ENCODE results near the gene IFNAR1. TPM values are rescaled to one million over a fixed set of nuclear protein-coding genes. Genes with fewer than 3 reads are reported as not detected.
A peak's percentile ranks its signal among the peaks of the same experiment; 100 is the strongest.

Gene IFNAR1
- total and polyA plus RNA-seq, 4 donors = 32.5 to 63.7 (median 43.7) TPM

- H3K4me3 ChIP-seq (ENCODE audit: low read depth, low read length) = no peak overlapping the region
- H3K27ac ChIP-seq (ENCODE audit: low read depth, low read length) = no peak overlapping the region
- no CpG with 5 or more reads among the region's 1 CpG for WGBS (ENCODE audit: insufficient coverage)
- no peaks in the 10 kb centered on the region for H3K27me3 ChIP-seq (ENCODE audit: control insufficient read depth, insufficient read depth, low read length)
- H3K36me3 ChIP-seq (ENCODE audit: control insufficient read depth, insufficient read depth, low read length) = peaks cover 4% of the 10 kb centered on the region
- no peaks in the 10 kb centered on the region for H3K4me1 ChIP-seq (ENCODE audit: control insufficient read depth, insufficient read depth, low read length)
- no peak for DNase-seq (ENCODE audit: low read depth in 4 of 6, low spot score in 6 of 6)
- H3K9me3 ChIP-seq (ENCODE audit: control insufficient read depth, insufficient read depth, low read length) = peaks cover 6% of the 10 kb centered on the region
These were observed 7.4 kb downstream of the IFNAR1 start for GRCh38 chr21:33332143-33332542.

GRCh38 chr21:33334191-33334590 lies 9.4 kb downstream of the IFNAR1 start:
- H3K4me1 ChIP-seq (ENCODE audit: control insufficient read depth, insufficient read depth, low read length) = no peaks in the 10 kb centered on the region
- H3K27ac ChIP-seq (ENCODE audit: low read depth, low read length) = no peak overlapping the region
- DNase-seq (ENCODE audit: low read depth in 4 of 6, low spot score in 6 of 6) = no peak
- H3K4me3 ChIP-seq (ENCODE audit: low read depth, low read length) = no peak overlapping the region
- 67% methylated on average over 3 of the region's 4 CpGs for WGBS (ENCODE audit: insufficient coverage)
- peaks cover 4% of the 10 kb centered on the region for H3K36me3 ChIP-seq (ENCODE audit: control insufficient read depth, insufficient read depth, low read length)
- peaks cover 6% of the 10 kb centered on the region for H3K9me3 ChIP-seq (ENCODE audit: control insufficient read depth, insufficient read depth, low read length)
- no peaks in the 10 kb centered on the region for H3K27me3 ChIP-seq (ENCODE audit: control insufficient read depth, insufficient read depth, low read length)

GRCh38 chr21:33334824-33335223 lies 10.1 kb downstream of the IFNAR1 start:
- H3K4me1 ChIP-seq (ENCODE audit: control insufficient read depth, insufficient read depth, low read length) = no peaks in the 10 kb centered on the region
- H3K4me3 ChIP-seq (ENCODE audit: low read depth, low read length) = no peak overlapping the region
- peaks cover 4% of the 10 kb centered on the region for H3K36me3 ChIP-seq (ENCODE audit: control insufficient read depth, insufficient read depth, low read length)
- H3K27ac ChIP-seq (ENCODE audit: low read depth, low read length) = no peak overlapping the region
- DNase-seq (ENCODE audit: low read depth in 4 of 6, low spot score in 6 of 6) = no peak
- no CpG with 5 or more reads among the region's 2 CpGs for WGBS (ENCODE audit: insufficient coverage)
- H3K27me3 ChIP-seq (ENCODE audit: control insufficient read depth, insufficient read depth, low read length) = no peaks in the 10 kb centered on the region
- H3K9me3 ChIP-seq (ENCODE audit: control insufficient read depth, insufficient read depth, low read length) = peaks cover 6% of the 10 kb centered on the region

- H3K4me3 ChIP-seq (ENCODE audit: low read depth, low read length) = no peak overlapping the region
- WGBS (ENCODE audit: insufficient coverage) = no CpG with 5 or more reads among the region's 1 CpG
- H3K9me3 ChIP-seq (ENCODE audit: control insufficient read depth, insufficient read depth, low read length) = no peaks in the 10 kb centered on the region
- H3K36me3 ChIP-seq (ENCODE audit: control insufficient read depth, insufficient read depth, low read length) = peaks cover 15% of the 10 kb centered on the region
- DNase-seq (ENCODE audit: low read depth in 4 of 6, low spot score in 6 of 6) = no peak
- no peak overlapping the region for H3K27ac ChIP-seq (ENCODE audit: low read depth, low read length)
- H3K4me1 ChIP-seq (ENCODE audit: control insufficient read depth, insufficient read depth, low read length) = no peaks in the 10 kb centered on the region
- H3K27me3 ChIP-seq (ENCODE audit: control insufficient read depth, insufficient read depth, low read length) = no peaks in the 10 kb centered on the region
These were observed 14.4 kb downstream of the IFNAR1 start for GRCh38 chr21:33339135-33339534.

- no peaks in the 10 kb centered on the region for H3K4me1 ChIP-seq (ENCODE audit: control insufficient read depth, insufficient read depth, low read length)
- no peaks in the 10 kb centered on the region for H3K9me3 ChIP-seq (ENCODE audit: control insufficient read depth, insufficient read depth, low read length)
- no peak overlapping the region for H3K4me3 ChIP-seq (ENCODE audit: low read depth, low read length)
- H3K36me3 ChIP-seq (ENCODE audit: control insufficient read depth, insufficient read depth, low read length) = peaks cover 15% of the 10 kb centered on the region
- no peak overlapping the region for H3K27ac ChIP-seq (ENCODE audit: low read depth, low read length)
- WGBS (ENCODE audit: insufficient coverage) = no CpG with 5 or more reads among the region's 2 CpGs
- no peaks in the 10 kb centered on the region for H3K27me3 ChIP-seq (ENCODE audit: control insufficient read depth, insufficient read depth, low read length)
- DNase-seq (ENCODE audit: low read depth in 4 of 6, low spot score in 6 of 6) = no peak
These were observed 15.1 kb downstream of the IFNAR1 start for GRCh38 chr21:33339918-33340317.

- WGBS (ENCODE audit: insufficient coverage) = 100% methylated on average over 3 of the region's 5 CpGs
- peaks cover 28% of the 10 kb centered on the region for H3K36me3 ChIP-seq (ENCODE audit: control insufficient read depth, insufficient read depth, low read length)
- no peak overlapping the region for H3K27ac ChIP-seq (ENCODE audit: low read depth, low read length)
- no peaks in the 10 kb centered on the region for H3K9me3 ChIP-seq (ENCODE audit: control insufficient read depth, insufficient read depth, low read length)
- H3K4me3 ChIP-seq (ENCODE audit: low read depth, low read length) = no peak overlapping the region
- H3K4me1 ChIP-seq (ENCODE audit: control insufficient read depth, insufficient read depth, low read length) = no peaks in the 10 kb centered on the region
- no peak for DNase-seq (ENCODE audit: low read depth in 4 of 6, low spot score in 6 of 6)
- H3K27me3 ChIP-seq (ENCODE audit: control insufficient read depth, insufficient read depth, low read length) = no peaks in the 10 kb centered on the region
These were observed 21.0 kb downstream of the IFNAR1 start for GRCh38 chr21:33345751-33346238.

- Histone ChIP-seq H3K27ac (ENCODE audit: low read depth, low read length) (no peak overlapping the region), H3K36me3 (ENCODE audit: control insufficient read depth, insufficient read depth, low read length) (peaks cover 12% of the 10 kb centered on the region), H3K27me3 (ENCODE audit: control insufficient read depth, insufficient read depth, low read length) (no peaks in the 10 kb centered on the region), H3K4me1 (ENCODE audit: control insufficient read depth, insufficient read depth, low read length) (no peaks in the 10 kb centered on the region), H3K4me3 (ENCODE audit: low read depth, low read length) (no peak overlapping the region), H3K9me3 (ENCODE audit: control insufficient read depth, insufficient read depth, low read length) (no peaks in the 10 kb centered on the region)
- WGBS (ENCODE audit: insufficient coverage) = 70% methylated on average over 2 of the region's 3 CpGs
- DNase-seq (ENCODE audit: low read depth in 4 of 6, low spot score in 6 of 6) = peak in 2 of 6 donors; percentile 33 to 61
These were observed 23.9 kb downstream of the IFNAR1 start for GRCh38 chr21:33348706-33349105.

GRCh38 chr21:33350676-33351075 lies 25.9 kb downstream of the IFNAR1 start:
- Histone ChIP-seq H3K4me1 (ENCODE audit: control insufficient read depth, insufficient read depth, low read length) (no peaks in the 10 kb centered on the region), H3K36me3 (ENCODE audit: control insufficient read depth, insufficient read depth, low read length) (peaks cover 15% of the 10 kb centered on the region), H3K27me3 (ENCODE audit: control insufficient read depth, insufficient read depth, low read length) (no peaks in the 10 kb centered on the region), H3K4me3 (ENCODE audit: low read depth, low read length) (no peak overlapping the region), H3K9me3 (ENCODE audit: control insufficient read depth, insufficient read depth, low read length) (no peaks in the 10 kb centered on the region), H3K27ac (ENCODE audit: low read depth, low read length) (no peak overlapping the region)
- WGBS (ENCODE audit: insufficient coverage) = no CpG with 5 or more reads among the region's 3 CpGs
- no peak for DNase-seq (ENCODE audit: low read depth in 4 of 6, low spot score in 6 of 6)

GRCh38 chr21:33355355-33355754 lies 30.6 kb downstream of the IFNAR1 start:
- Histone ChIP-seq H3K36me3 (ENCODE audit: control insufficient read depth, insufficient read depth, low read length) (peaks cover 19% of the 10 kb centered on the region), H3K4me1 (ENCODE audit: control insufficient read depth, insufficient read depth, low read length) (no peaks in the 10 kb centered on the region), H3K27ac (ENCODE audit: low read depth, low read length) (no peak overlapping the region), H3K27me3 (ENCODE audit: control insufficient read depth, insufficient read depth, low read length) (no peaks in the 10 kb centered on the region), H3K4me3 (ENCODE audit: low read depth, low read length) (no peak overlapping the region), H3K9me3 (ENCODE audit: control insufficient read depth, insufficient read depth, low read length) (no peaks in the 10 kb centered on the region)
- WGBS (ENCODE audit: insufficient coverage) = 87% methylated on average over 2 of the region's 6 CpGs
- DNase-seq (ENCODE audit: low read depth in 4 of 6, low spot score in 6 of 6) = no peak

GRCh38 chr21:33355996-33356395 lies 31.2 kb downstream of the IFNAR1 start:
- no peak overlapping the region for H3K4me3 ChIP-seq (ENCODE audit: low read depth, low read length)
- no peak for DNase-seq (ENCODE audit: low read depth in 4 of 6, low spot score in 6 of 6)
- 98% methylated on average over 10 of the region's 11 CpGs for WGBS (ENCODE audit: insufficient coverage)
- H3K27ac ChIP-seq (ENCODE audit: low read depth, low read length) = no peak overlapping the region
- H3K36me3 ChIP-seq (ENCODE audit: control insufficient read depth, insufficient read depth, low read length) = peaks cover 19% of the 10 kb centered on the region
- no peaks in the 10 kb centered on the region for H3K9me3 ChIP-seq (ENCODE audit: control insufficient read depth, insufficient read depth, low read length)
- no peaks in the 10 kb centered on the region for H3K27me3 ChIP-seq (ENCODE audit: control insufficient read depth, insufficient read depth, low read length)
- no peaks in the 10 kb centered on the region for H3K4me1 ChIP-seq (ENCODE audit: control insufficient read depth, insufficient read depth, low read length)

All from spinal cord (tissue), 10 donors.